OCI-LY1 (cell line): Measurements from ENCODE around the gene YBEY.

Source experiments
- H2AFZ ChIP-seq: fragments of 200-600 bp; sonication (generic), shearing (Covaris generic); 2 replicates; pipeline ENCODE4 v1.6.0; 2014; ENCODE audit warnings: antibody characterized with exemption, mild to moderate bottlenecking, low read length
- H3F3A ChIP-seq: fragments of 200-600 bp; sonication (generic), shearing (Covaris generic); 2 replicates; pipeline ENCODE4 v1.6.0; 2014; ENCODE audit warnings: mild to moderate bottlenecking, antibody characterized with exemption, low read length, moderate library complexity; ENCODE audit not compliant: insufficient read depth
- H3K27ac ChIP-seq: fragments of 200-600 bp; sonication (generic); 2 replicates; pipeline ENCODE4 v1.5.1; 2014; ENCODE audit warnings: low read length, mixed run types, mild to moderate bottlenecking, low read depth; ENCODE audit not compliant: poor library complexity, severe bottlenecking
- H3K27me3 ChIP-seq: fragments of 200-600 bp; sonication (generic); 2 replicates; pipeline ENCODE4 v1.6.0; 2014; ENCODE audit warnings: antibody characterized with exemption, mild to moderate bottlenecking, low read length, moderate library complexity; ENCODE audit not compliant: insufficient read depth
- H3K36me3 ChIP-seq: fragments of 200-600 bp; sonication (generic); 2 replicates; pipeline ENCODE4 v1.6.1; 2014; ENCODE audit warnings: mild to moderate bottlenecking, antibody characterized with exemption, low read length, moderate library complexity, mixed read lengths; ENCODE audit not compliant: insufficient read depth
- H3K4me1 ChIP-seq: fragments of 200-600 bp; sonication (generic); 2 replicates; pipeline ENCODE4 v1.5.1; 2014; ENCODE audit warnings: mild to moderate bottlenecking, low read length, moderate library complexity; ENCODE audit not compliant: insufficient read depth, severe bottlenecking
- H3K4me2 ChIP-seq: fragments of 200-600 bp; sonication (generic), shearing (Covaris generic); 2 replicates; pipeline ENCODE4 v1.6.1; 2014; ENCODE audit warnings: low read length
- H3K4me3 ChIP-seq: fragments of 200-600 bp; sonication (generic); 2 replicates; pipeline ENCODE4 v1.5.1; 2014; ENCODE audit warnings: low read length, low read depth, mild to moderate bottlenecking, mixed read lengths; ENCODE audit not compliant: poor library complexity, severe bottlenecking
- H3K79me2 ChIP-seq: fragments of 200-600 bp; shearing (Covaris generic); 2 replicates; pipeline ENCODE4 v1.6.1; 2016; ENCODE audit warnings: mixed run types, low read length, mixed read lengths; ENCODE audit not compliant: insufficient read depth
- H3K9ac ChIP-seq: fragments of 200-600 bp; sonication (generic), shearing (Covaris generic); 2 replicates; pipeline ENCODE4 v1.6.1; 2014; ENCODE audit warnings: mild to moderate bottlenecking, low read length, mixed read lengths
- H3K9me2 ChIP-seq: fragments of 200-600 bp; sonication (generic), shearing (Covaris generic); 2 replicates; pipeline ENCODE4 v1.6.1; 2014; ENCODE audit warnings: low read depth, mild to moderate bottlenecking, low read length, mixed read lengths
- H3K9me3 ChIP-seq: fragments of 200-600 bp; shearing (Covaris generic); 2 replicates; pipeline ENCODE4 v1.6.1; 2014; ENCODE audit warnings: low read length, mixed read lengths
- H4K20me1 ChIP-seq: fragments of 200-600 bp; sonication (generic), shearing (Covaris generic); 2 replicates; pipeline ENCODE4 v1.6.0; 2016; ENCODE audit warnings: mild to moderate bottlenecking, low read length; ENCODE audit not compliant: insufficient read depth
- CTCF ChIP-seq: fragments of 200-600 bp; sonication (generic), shearing (Covaris generic); IDR thresholded peaks from 2 replicates; pipeline ENCODE4 v1.5.1; 2017; ENCODE audit warnings: mild to moderate bottlenecking, antibody characterized with exemption, low read length, moderate library complexity, mixed read lengths
- EZH2 ChIP-seq: fragments of 200-600 bp; sonication (generic), shearing (Covaris generic); IDR thresholded peaks from 2 replicates; pipeline ENCODE4 v1.8.0; 2017; ENCODE audit warnings: borderline replicate concordance, mixed run types, mild to moderate bottlenecking, antibody characterized with exemption, low read length, moderate library complexity, mixed read lengths

The YBEY gene

DNA sequence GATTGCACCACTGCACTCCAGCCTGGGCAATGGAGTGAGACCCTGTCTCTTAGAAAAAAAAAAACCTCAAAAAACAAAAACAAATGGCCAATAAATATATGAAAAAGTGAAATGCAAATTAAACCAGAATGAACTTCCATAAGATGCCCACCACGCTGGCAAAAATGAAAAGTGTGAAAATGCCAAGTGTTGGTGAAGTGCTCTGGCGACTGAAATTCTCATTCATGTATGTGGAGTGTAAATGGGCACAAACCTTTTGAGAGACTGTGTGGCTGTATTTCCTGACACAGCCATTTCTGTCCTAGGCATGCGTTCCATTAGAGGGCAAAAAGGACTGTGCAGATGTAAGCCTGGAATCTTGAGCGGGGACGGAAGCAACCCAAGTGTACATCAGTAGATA is 18.3 kb downstream of the YBEY start:
- H3K9me2 ChIP-seq, result no peaks in the 10 kb centered on the region

GRCh38 chr21:46304955-46305354 is 18.8 kb downstream of the YBEY start:
- Histone ChIP-seq H3K27me3 (no peaks in the 10 kb centered on the region), H3K27ac (no peak overlapping the region), H3K36me3 (peaks cover 65% of the 10 kb centered on the region), H2AFZ (no peak overlapping the region), H3K4me2 (no peak overlapping the region), H3K4me1 (no peaks in the 10 kb centered on the region), H3F3A (no peaks in the 10 kb centered on the region), H3K4me3 (no peak overlapping the region), H3K79me2 (no peaks in the 10 kb centered on the region), H3K9me3 (no peaks in the 10 kb centered on the region), H3K9me2 (no peaks in the 10 kb centered on the region), H3K9ac (no peak overlapping the region), H4K20me1 (no peaks in the 10 kb centered on the region)
- TF ChIP-seq EZH2, result no peak
- TF ChIP-seq CTCF, result no peak

More for the DNA sequence above, 18.3 kb downstream of the YBEY start:
- no peaks in the 10 kb centered on the region for H4K20me1 ChIP-seq
- no peak overlapping the region for H3K4me3 ChIP-seq
- no peak overlapping the region for H3K27ac ChIP-seq
- H3K4me1 ChIP-seq, result no peaks in the 10 kb centered on the region
- no peak overlapping the region for H3K9ac ChIP-seq
- no peak overlapping the region for H2AFZ ChIP-seq
- H3F3A ChIP-seq, result no peaks in the 10 kb centered on the region
- H3K79me2 ChIP-seq, result no peaks in the 10 kb centered on the region
- H3K36me3 ChIP-seq, result peaks cover 66% of the 10 kb centered on the region
- no peak for TF ChIP-seq EZH2
- no peak for TF ChIP-seq CTCF
- no peak overlapping the region for H3K4me2 ChIP-seq
- H3K9me3 ChIP-seq, result no peaks in the 10 kb centered on the region
- H3K27me3 ChIP-seq, result no peaks in the 10 kb centered on the region

DNA sequence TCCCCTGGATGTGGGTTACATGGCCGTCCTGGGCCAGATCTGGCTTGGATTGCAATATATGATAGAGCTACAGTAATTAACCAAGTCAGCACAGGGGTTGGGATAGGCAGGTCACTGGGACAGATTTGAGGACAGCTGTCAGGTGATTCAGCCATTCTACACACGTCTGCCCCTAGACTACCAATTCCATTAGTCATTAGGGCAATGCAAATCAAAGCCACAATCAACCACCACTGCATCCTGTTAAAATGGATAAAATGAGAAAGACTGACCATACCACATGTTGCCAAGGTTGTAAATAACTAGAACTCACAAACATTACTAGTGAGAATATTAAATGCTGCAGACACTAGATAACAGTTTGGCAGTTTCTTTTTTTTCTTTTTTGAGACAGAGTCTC is 21.5 kb downstream of the YBEY start:
- Histone ChIP-seq H3K27ac (no peak overlapping the region), H3F3A (no peaks in the 10 kb centered on the region), H3K79me2 (no peaks in the 10 kb centered on the region), H3K4me2 (no peak overlapping the region), H3K27me3 (no peaks in the 10 kb centered on the region), H3K9ac (no peak overlapping the region), H3K9me3 (no peaks in the 10 kb centered on the region), H3K36me3 (peaks cover 55% of the 10 kb centered on the region), H3K4me3 (no peak overlapping the region), H3K9me2 (no peaks in the 10 kb centered on the region), H2AFZ (no peak overlapping the region), H3K4me1 (no peaks in the 10 kb centered on the region), H4K20me1 (no peaks in the 10 kb centered on the region)
- TF ChIP-seq EZH2, result no peak
- TF ChIP-seq CTCF, result no peak
